ENCODE measurements around the gene RGS19.

Gene RGS19

DNA sequence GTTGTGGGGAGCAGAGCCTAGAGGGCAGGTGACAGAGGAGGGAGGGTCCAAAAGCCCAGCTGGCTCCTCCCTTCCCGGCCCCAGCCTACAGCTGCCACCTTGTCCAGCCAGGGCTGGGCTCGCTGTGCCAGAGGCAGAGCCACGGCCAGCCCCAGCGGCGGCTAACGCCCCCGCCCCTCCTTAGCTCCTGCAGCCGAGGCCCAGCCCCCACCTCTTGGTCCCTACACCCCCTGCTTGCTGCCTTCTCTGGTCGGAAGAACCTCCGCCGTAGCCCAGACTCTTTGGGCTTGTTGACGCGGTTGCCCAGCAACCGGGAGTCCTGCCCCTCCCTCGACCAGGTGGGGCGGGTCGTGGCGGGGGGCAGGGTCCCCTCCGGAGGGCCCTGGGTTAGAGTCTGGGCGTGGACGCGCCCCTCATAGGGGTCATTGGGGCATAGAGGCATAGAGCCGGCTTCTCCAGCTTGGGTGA, 5.4 kb upstream of the RGS19 start:
- in situ Hi-C loops (cut with HindIII; ENCODE audit: low sequenced_read_pairs) = no loop called here
- H3K4me3 ChIP-seq (ENCODE audit: low read depth, low read length) = no peak overlapping the region

DNA sequence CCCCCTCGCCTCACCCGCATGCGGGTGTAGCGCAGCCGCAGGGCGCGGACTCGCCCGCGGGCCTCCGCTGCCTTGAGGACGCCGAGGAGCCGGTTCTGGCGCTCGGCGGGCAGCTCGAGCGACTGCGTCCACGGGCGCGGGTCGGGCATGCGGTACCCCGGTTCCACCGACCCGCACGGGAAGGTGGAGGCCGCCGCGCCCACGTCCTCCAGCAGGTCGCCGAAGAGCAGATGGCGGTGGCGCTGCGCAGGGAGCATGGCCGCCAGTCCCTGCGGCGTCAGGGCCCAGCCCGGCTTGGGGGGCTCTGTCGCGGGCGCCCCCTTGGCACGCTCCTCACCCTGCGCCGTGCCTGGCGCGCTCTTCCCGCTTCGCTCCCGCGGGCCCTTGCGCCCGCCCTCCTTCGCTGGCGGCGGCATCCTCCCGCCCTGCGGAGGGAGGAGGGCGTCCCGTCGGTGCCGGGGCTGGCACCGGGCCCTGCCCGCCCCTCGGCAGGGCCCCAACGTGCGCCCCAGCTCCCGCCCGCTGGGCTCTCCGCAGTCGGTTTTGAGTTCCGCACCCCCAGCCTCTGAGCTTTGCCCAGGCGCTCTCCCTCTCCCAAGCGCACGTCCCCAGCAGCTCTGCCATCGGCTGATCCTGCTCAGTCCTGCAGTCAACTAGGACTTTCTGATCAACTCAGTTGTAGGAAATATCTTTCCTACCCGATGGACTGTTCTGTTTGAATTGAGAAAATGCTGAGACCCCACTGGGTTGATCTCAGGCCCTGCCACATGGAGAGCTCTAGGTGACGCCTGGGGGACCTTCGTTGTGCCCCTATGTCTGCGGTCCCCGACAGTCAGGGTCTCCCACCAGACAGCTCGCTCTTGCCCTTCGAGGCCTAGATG, 4.7 kb upstream of the RGS19 start, which contains the start of gene LKAAEAR1:
TSS of gene LKAAEAR1 (minus strand) at position 595 of the 881 bp plus-strand sequence. CDS start at position 416, 179 bp downstream.
- peak within 1 kb of the TSS; percentile 26 for H3K4me3 ChIP-seq (ENCODE audit: low read depth, low read length)
- in situ Hi-C loops (cut with HindIII; ENCODE audit: low sequenced_read_pairs) = no loop called here
- no peak for DNase-seq (ENCODE audit: low read depth, low spot score)
- TF ChIP-seq, protein P1, sequence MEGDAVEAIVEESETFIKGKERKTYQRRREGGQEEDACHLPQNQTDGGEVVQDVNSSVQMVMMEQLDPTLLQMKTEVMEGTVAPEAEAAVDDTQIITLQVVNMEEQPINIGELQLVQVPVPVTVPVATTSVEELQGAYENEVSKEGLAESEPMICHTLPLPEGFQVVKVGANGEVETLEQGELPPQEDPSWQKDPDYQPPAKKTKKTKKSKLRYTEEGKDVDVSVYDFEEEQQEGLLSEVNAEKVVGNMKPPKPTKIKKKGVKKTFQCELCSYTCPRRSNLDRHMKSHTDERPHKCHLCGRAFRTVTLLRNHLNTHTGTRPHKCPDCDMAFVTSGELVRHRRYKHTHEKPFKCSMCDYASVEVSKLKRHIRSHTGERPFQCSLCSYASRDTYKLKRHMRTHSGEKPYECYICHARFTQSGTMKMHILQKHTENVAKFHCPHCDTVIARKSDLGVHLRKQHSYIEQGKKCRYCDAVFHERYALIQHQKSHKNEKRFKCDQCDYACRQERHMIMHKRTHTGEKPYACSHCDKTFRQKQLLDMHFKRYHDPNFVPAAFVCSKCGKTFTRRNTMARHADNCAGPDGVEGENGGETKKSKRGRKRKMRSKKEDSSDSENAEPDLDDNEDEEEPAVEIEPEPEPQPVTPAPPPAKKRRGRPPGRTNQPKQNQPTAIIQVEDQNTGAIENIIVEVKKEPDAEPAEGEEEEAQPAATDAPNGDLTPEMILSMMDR (IDR thresholded peaks at IDR 0.05; ENCODE audit: low read depth, low read length) = no peak

More for the DNA sequence above, 5.4 kb upstream of the RGS19 start:
- no peak for DNase-seq (ENCODE audit: low read depth, low spot score)
- TF ChIP-seq, protein P1 (IDR thresholded peaks at IDR 0.05; ENCODE audit: low read depth, low read length) = no peak

DNA sequence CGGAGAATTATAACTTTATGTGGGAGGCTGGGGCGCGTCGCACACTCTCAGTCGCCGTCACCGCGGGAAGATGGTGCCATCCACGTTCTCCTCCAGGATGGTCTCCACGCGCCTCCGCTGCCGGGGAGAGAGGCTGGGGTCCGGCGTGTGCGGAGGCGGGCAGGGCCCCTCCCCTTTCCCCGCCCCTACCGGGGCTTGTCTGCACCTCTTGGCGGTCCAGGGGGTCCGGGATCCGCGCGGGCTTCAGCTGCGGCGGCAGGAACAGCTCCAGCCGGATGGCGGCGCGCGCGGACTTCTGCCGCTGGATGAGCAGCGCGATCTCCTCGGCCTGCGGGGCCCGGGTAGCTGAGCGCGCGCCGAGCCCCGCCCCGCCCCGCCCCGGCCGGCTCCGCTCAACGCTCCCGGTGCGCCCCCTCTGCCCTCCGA, 4.1 kb upstream of the RGS19 start:
- DNase-seq (ENCODE audit: low read depth, low spot score) = peak; percentile 57
- TF ChIP-seq, protein P1 (IDR thresholded peaks at IDR 0.05; ENCODE audit: low read depth, low read length) = peak; percentile 70
- peak overlapping the region; percentile 26 for H3K4me3 ChIP-seq (ENCODE audit: low read depth, low read length)
- in situ Hi-C loops (cut with HindIII; ENCODE audit: low sequenced_read_pairs) = no loop called here

DNA sequence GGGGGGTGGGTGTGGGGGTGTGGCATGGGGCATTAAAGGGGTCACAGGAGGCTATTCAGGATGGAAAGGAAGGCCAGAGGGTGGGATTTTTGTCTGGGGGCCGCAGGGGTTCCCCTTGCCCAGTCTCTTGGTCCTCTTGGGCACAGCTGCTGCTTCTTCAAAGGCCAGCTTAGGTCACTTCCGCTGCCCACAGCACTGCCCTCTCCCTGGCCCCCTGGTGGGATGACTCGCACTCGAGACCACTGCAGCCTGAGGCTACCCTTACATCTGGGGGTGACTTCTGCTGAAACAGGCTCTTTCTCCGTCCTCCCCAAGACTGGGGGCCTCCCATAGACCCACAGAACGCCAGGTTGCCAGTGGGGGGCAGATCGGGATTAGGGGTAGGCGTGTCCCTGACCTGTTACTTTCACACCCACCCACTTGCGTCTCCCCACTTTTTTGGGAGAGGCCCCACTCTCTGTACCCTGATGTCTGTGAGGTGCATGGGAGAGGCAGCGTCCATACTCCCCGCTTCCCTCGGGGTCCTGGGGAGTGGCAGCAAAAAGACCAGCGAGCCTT, 3.6 kb upstream of the RGS19 start:
- H3K4me3 ChIP-seq (ENCODE audit: low read depth, low read length) = peak overlapping the region; percentile 26
- no peak for DNase-seq (ENCODE audit: low read depth, low spot score)
- in situ Hi-C loops (cut with HindIII; ENCODE audit: low sequenced_read_pairs) = no loop called here
- TF ChIP-seq, protein P1 (IDR thresholded peaks at IDR 0.05; ENCODE audit: low read depth, low read length) = no peak

DNA sequence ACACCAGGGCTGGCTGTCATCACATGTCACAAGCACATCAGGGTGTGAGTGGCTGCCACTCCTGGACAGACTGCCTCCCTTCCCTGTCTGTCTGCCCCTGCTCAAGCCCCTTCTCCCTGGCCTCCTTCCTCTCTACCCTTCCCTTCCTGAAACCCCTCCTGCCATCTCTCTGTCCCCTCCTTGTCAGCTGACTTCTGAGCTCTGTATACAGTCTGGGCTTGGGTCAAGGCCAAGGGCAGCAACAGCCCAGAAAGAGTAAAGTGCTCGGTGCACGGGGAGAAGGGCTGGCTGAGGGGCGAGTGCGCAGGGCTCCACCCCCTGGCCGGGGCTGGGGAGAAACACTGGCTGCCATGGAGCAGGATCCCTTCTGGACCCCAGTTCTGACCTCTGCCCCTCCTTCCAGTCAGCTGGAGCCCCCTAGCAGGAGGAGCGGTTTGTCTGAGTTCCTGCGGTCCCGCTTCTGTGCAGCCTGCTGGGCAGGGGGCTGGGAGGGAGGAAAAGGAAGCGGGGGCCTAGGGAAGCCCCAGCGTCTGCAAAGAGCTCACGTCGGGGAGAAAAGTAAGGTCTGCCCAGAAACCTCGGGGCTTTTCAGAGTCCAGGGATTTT, 2.9 kb upstream of the RGS19 start:
- no peak overlapping the region for H3K4me3 ChIP-seq (ENCODE audit: low read depth, low read length)
- TF ChIP-seq, protein P1 (IDR thresholded peaks at IDR 0.05; ENCODE audit: low read depth, low read length) = no peak
- in situ Hi-C loops (cut with HindIII; ENCODE audit: low sequenced_read_pairs) = no loop called here
- no peak for DNase-seq (ENCODE audit: low read depth, low spot score)

DNA sequence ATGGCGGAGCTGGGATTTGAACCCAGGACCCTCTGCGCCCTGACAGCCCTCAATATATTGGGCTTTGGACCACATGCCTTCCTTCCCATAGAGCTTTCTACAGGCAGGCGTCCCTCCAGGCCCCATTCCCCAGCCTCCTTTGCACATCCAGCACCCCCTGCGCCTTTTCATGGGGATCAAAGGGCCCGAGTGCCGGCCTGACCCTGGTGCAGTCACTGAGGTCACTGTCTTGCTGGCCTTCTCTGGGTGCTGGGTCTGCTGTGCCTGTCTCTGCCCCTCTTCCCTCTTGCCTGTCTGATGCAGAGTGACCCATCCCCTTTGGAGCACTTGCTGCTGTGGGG, 2.3 kb upstream of the RGS19 start:
- DNase-seq (ENCODE audit: low read depth, low spot score) = no peak
- TF ChIP-seq, protein P1 (IDR thresholded peaks at IDR 0.05; ENCODE audit: low read depth, low read length) = no peak
- in situ Hi-C loops (cut with HindIII; ENCODE audit: low sequenced_read_pairs) = no loop called here

More for the DNA sequence above, 2.3 kb upstream of the RGS19 start:
- H3K4me3 ChIP-seq (ENCODE audit: low read depth, low read length) = no peak overlapping the region
